GM10266 (cell line): ENCODE data around the gene GPR148.

Source experiments
- DNase-seq: peaks from one replicate; pipeline ENCODE4 v3.0.0; 2012; ENCODE audit errors: extremely low spot score
- CTCF ChIP-seq: IDR thresholded peaks from 2 replicates; pipeline ENCODE4 v1.5.1; 2012; ENCODE audit warnings: mild to moderate bottlenecking, low read depth; ENCODE audit not compliant: control insufficient read depth, insufficient read depth; ENCODE audit errors: missing control alignments

The GPR148 gene

GRCh38 chr2:130737592-130737991 is 8.7 kb downstream of the GPR148 start:
- TF ChIP-seq CTCF = no peak
- no peak for DNase-seq

- DNase-seq = no peak
- no peak for TF ChIP-seq CTCF
Observed at GRCh38 chr2:130740671-130741070, 11.8 kb downstream of the GPR148 start.

- DNase-seq = no peak
Observed at GRCh38 chr2:130743278-130743677, 14.4 kb downstream of the GPR148 start.

GRCh38 chr2:130744287-130745117 is 15.6 kb downstream of the GPR148 start:
- no peak for TF ChIP-seq CTCF
- no peak for DNase-seq

More at GRCh38 chr2:130743278-130743677, 14.4 kb downstream of the GPR148 start:
- no peak for TF ChIP-seq CTCF

- no peak for TF ChIP-seq CTCF
- no peak for DNase-seq
Observed at GRCh38 chr2:130749078-130749477, 20.2 kb downstream of the GPR148 start.

GRCh38 chr2:130749641-130750040 is 20.8 kb downstream of the GPR148 start:
- TF ChIP-seq CTCF = no peak
- no peak for DNase-seq

GRCh38 chr2:130754811-130755210 is 25.9 kb downstream of the GPR148 start:
- no peak for DNase-seq
- no peak for TF ChIP-seq CTCF
